NCI-H69 (cell line): Measurements from ENCODE around the gene AHRR.
A peak's percentile ranks its signal among the peaks of the same experiment; 100 is the strongest.

Experiments used
- DNase-seq: peaks from one replicate; lab custom pipeline; 2025; lab: John Stamatoyannopoulos, UW

The AHRR gene

GRCh38 chr5:320524-321229 lies 837 bp upstream of the AHRR start:
- DNase-seq, result no peak

GRCh38 chr5:321726-322251 lies 275 bp downstream of the AHRR start:
- no peak for DNase-seq

GRCh38 chr5:322281-322941 lies 897 bp downstream of the AHRR start:
- DNase-seq, result no peak

GRCh38 chr5:322942-323879 lies 1.7 kb downstream of the AHRR start:
- DNase-seq, result no peak

- no peak for DNase-seq
Measured at GRCh38 chr5:324736-325612, 3.5 kb downstream of the AHRR start.

- DNase-seq, result no peak
Measured at GRCh38 chr5:326109-326508, 4.6 kb downstream of the AHRR start.

GRCh38 chr5:329121-329735 lies 7.7 kb downstream of the AHRR start:
- DNase-seq, result no peak

- no peak for DNase-seq
Measured at GRCh38 chr5:329768-330167, 8.3 kb downstream of the AHRR start.

GRCh38 chr5:332843-333242 lies 11.3 kb downstream of the AHRR start:
- no peak for DNase-seq

GRCh38 chr5:333945-334344 lies 12.4 kb downstream of the AHRR start:
- DNase-seq, result no peak

- no peak for DNase-seq
Measured at GRCh38 chr5:334903-335739, 13.6 kb downstream of the AHRR start.

GRCh38 chr5:335740-336038 lies 14.2 kb downstream of the AHRR start:
- DNase-seq, result no peak

- DNase-seq, result peak; percentile 55
Measured at GRCh38 chr5:337563-338130, 16.1 kb downstream of the AHRR start.

GRCh38 chr5:342501-343460 lies 21.3 kb downstream of the AHRR start:
- DNase-seq, result no peak

- peak; percentile 88 for DNase-seq
Measured at GRCh38 chr5:343461-344401, 22.2 kb downstream of the AHRR start.

- DNase-seq, result no peak
Measured at GRCh38 chr5:344668-345067, 23.2 kb downstream of the AHRR start.

GRCh38 chr5:345404-346195 lies 24.1 kb downstream of the AHRR start:
- no peak for DNase-seq
